WI38 (cell line): ENCODE measurements around the gene TSPAN14.

Experiments used
- H3K4me3 ChIP-seq: 2 replicates; pipeline ENCODE4 v1.5.1; 2011; ENCODE audit warnings: low read depth, mild to moderate bottlenecking, control low read depth, low read length
- CTCF ChIP-seq: IDR thresholded peaks from 2 replicates; pipeline ENCODE4 v1.5.1; 2012; ENCODE audit warnings: low read depth, mild to moderate bottlenecking, control low read depth, low read length

The TSPAN14 gene

GRCh38 chr10:80501913-80502521 is 47.9 kb downstream of the TSPAN14 start:
- no peak for TF ChIP-seq CTCF
- no peak overlapping the region for H3K4me3 ChIP-seq

GRCh38 chr10:80502621-80503583 is 48.8 kb downstream of the TSPAN14 start:
- TF ChIP-seq CTCF, result no peak
- H3K4me3 ChIP-seq, result no peak overlapping the region

GRCh38 chr10:80503584-80504157 is 49.6 kb downstream of the TSPAN14 start:
- no peak for TF ChIP-seq CTCF

GRCh38 chr10:80504158-80504811 is 50.2 kb downstream of the TSPAN14 start:
- no peak for TF ChIP-seq CTCF
- H3K4me3 ChIP-seq, result no peak overlapping the region

More at GRCh38 chr10:80503584-80504157, 49.6 kb downstream of the TSPAN14 start:
- no peak overlapping the region for H3K4me3 ChIP-seq

- TF ChIP-seq CTCF, result no peak
- H3K4me3 ChIP-seq, result no peak overlapping the region
Measured at GRCh38 chr10:80504897-80505465, 50.9 kb downstream of the TSPAN14 start.

- no peak for TF ChIP-seq CTCF
- H3K4me3 ChIP-seq, result no peak overlapping the region
Measured at GRCh38 chr10:80506189-80506575, 52.1 kb downstream of the TSPAN14 start.
